Measurements from ENCODE around the gene RAD52.
A peak's percentile ranks its signal among the peaks of the same experiment; 100 is the strongest.
"Not testable (repeated sequence)": the region's sequence is repeated elsewhere in the genome, so short reads cannot be mapped to it uniquely, and the experiment has no call there.

The RAD52 gene

GRCh38 chr12:955939-956338 lies 6.4 kb upstream of the RAD52 start:
- Histone ChIP-seq H3K4me1 (ENCODE audit: control insufficient read depth, low read depth, low read length) (peaks cover 5% of the 10 kb centered on the region), H3K27me3 (ENCODE audit: control insufficient read depth, insufficient read depth, low read length) (no peaks in the 10 kb centered on the region), H3K9me3 (ENCODE audit: control insufficient read depth, low read depth, low read length) (no peaks in the 10 kb centered on the region), H3K4me3 (ENCODE audit: low read length) (no peak overlapping the region), H3K9ac (ENCODE audit: low read length) (no peak overlapping the region), H3K36me3 (ENCODE audit: control insufficient read depth, low read depth, low read length) (no peaks in the 10 kb centered on the region), H3K27ac (ENCODE audit: low read length) (no peak overlapping the region)

- Histone ChIP-seq H3K4me1 (ENCODE audit: control insufficient read depth, low read depth, low read length) (peaks cover 5% of the 10 kb centered on the region), H3K27ac (ENCODE audit: low read length) (no peak overlapping the region), H3K9me3 (ENCODE audit: control insufficient read depth, low read depth, low read length) (no peaks in the 10 kb centered on the region), H3K4me3 (ENCODE audit: low read length) (no peak overlapping the region), H3K36me3 (ENCODE audit: control insufficient read depth, low read depth, low read length) (no peaks in the 10 kb centered on the region), H3K9ac (ENCODE audit: low read length) (no peak overlapping the region), H3K27me3 (ENCODE audit: control insufficient read depth, insufficient read depth, low read length) (no peaks in the 10 kb centered on the region)
These were observed 5.2 kb upstream of the RAD52 start for GRCh38 chr12:954741-955140.

- Histone ChIP-seq H3K9ac (ENCODE audit: low read length) (no peak overlapping the region), H3K9me3 (ENCODE audit: control insufficient read depth, low read depth, low read length) (no peaks in the 10 kb centered on the region), H3K27ac (ENCODE audit: low read length) (no peak overlapping the region), H3K4me1 (ENCODE audit: control insufficient read depth, low read depth, low read length) (peaks cover 4% of the 10 kb centered on the region), H3K27me3 (ENCODE audit: control insufficient read depth, insufficient read depth, low read length) (no peaks in the 10 kb centered on the region), H3K36me3 (ENCODE audit: control insufficient read depth, low read depth, low read length) (no peaks in the 10 kb centered on the region), H3K4me3 (ENCODE audit: low read length) (no peak overlapping the region)
These were observed 4.3 kb upstream of the RAD52 start for GRCh38 chr12:953776-954175.

- Histone ChIP-seq H3K9me3 (ENCODE audit: control insufficient read depth, low read depth, low read length) (no peaks in the 10 kb centered on the region), H3K27me3 (ENCODE audit: control insufficient read depth, insufficient read depth, low read length) (no peaks in the 10 kb centered on the region), H3K9ac (ENCODE audit: low read length) (no peak overlapping the region), H3K4me3 (ENCODE audit: low read length) (no peak overlapping the region), H3K27ac (ENCODE audit: low read length) (no peak overlapping the region), H3K4me1 (ENCODE audit: control insufficient read depth, low read depth, low read length) (no peaks in the 10 kb centered on the region), H3K36me3 (ENCODE audit: control insufficient read depth, low read depth, low read length) (no peaks in the 10 kb centered on the region)
These were observed 1.7 kb upstream of the RAD52 start for GRCh38 chr12:951176-951575.

GRCh38 chr12:948238-948637 lies 1.3 kb downstream of the RAD52 start:
- Histone ChIP-seq H3K27ac (ENCODE audit: low read length) (no peak overlapping the region), H3K9me3 (ENCODE audit: control insufficient read depth, low read depth, low read length) (no peaks in the 10 kb centered on the region), H3K9ac (ENCODE audit: low read length) (peak overlapping the region; percentile 88), H3K27me3 (ENCODE audit: control insufficient read depth, insufficient read depth, low read length) (no peaks in the 10 kb centered on the region), H3K36me3 (ENCODE audit: control insufficient read depth, low read depth, low read length) (peaks cover 3% of the 10 kb centered on the region), H3K4me3 (ENCODE audit: low read length) (peak overlapping the region; percentile 92), H3K4me1 (ENCODE audit: control insufficient read depth, low read depth, low read length) (no peaks in the 10 kb centered on the region)

- H3K27me3 ChIP-seq (ENCODE audit: control insufficient read depth, insufficient read depth, low read length) = no peaks in the 10 kb centered on the region
- peaks cover 7% of the 10 kb centered on the region for H3K36me3 ChIP-seq (ENCODE audit: control insufficient read depth, low read depth, low read length)
- no peak overlapping the region for H3K9ac ChIP-seq (ENCODE audit: low read length)
- no peak overlapping the region for H3K4me3 ChIP-seq (ENCODE audit: low read length)
- H3K4me1 ChIP-seq (ENCODE audit: control insufficient read depth, low read depth, low read length) = no peaks in the 10 kb centered on the region
- no peaks in the 10 kb centered on the region for H3K9me3 ChIP-seq (ENCODE audit: control insufficient read depth, low read depth, low read length)
- no peak overlapping the region for H3K27ac ChIP-seq (ENCODE audit: low read length)
These were observed 2.9 kb downstream of the RAD52 start for GRCh38 chr12:946631-947030.

- no peaks in the 10 kb centered on the region for H3K9me3 ChIP-seq (ENCODE audit: control insufficient read depth, low read depth, low read length)
- H3K9ac ChIP-seq (ENCODE audit: low read length) = no peak overlapping the region
- H3K4me1 ChIP-seq (ENCODE audit: control insufficient read depth, low read depth, low read length) = no peaks in the 10 kb centered on the region
- no peak overlapping the region for H3K27ac ChIP-seq (ENCODE audit: low read length)
- H3K27me3 ChIP-seq (ENCODE audit: control insufficient read depth, insufficient read depth, low read length) = no peaks in the 10 kb centered on the region
- H3K36me3 ChIP-seq (ENCODE audit: control insufficient read depth, low read depth, low read length) = peaks cover 7% of the 10 kb centered on the region
- no peak overlapping the region for H3K4me3 ChIP-seq (ENCODE audit: low read length)
These were observed 3.3 kb downstream of the RAD52 start for GRCh38 chr12:946212-946611.

- H3K4me3 ChIP-seq (ENCODE audit: low read length) = no peak overlapping the region
- no peaks in the 10 kb centered on the region for H3K4me1 ChIP-seq (ENCODE audit: control insufficient read depth, low read depth, low read length)
- no peaks in the 10 kb centered on the region for H3K9me3 ChIP-seq (ENCODE audit: control insufficient read depth, low read depth, low read length)
- H3K27ac ChIP-seq (ENCODE audit: low read length) = no peak overlapping the region
- no peaks in the 10 kb centered on the region for H3K27me3 ChIP-seq (ENCODE audit: control insufficient read depth, insufficient read depth, low read length)
- no peak overlapping the region for H3K9ac ChIP-seq (ENCODE audit: low read length)
- peaks cover 7% of the 10 kb centered on the region for H3K36me3 ChIP-seq (ENCODE audit: control insufficient read depth, low read depth, low read length)
These were observed 5.3 kb downstream of the RAD52 start for GRCh38 chr12:944211-944610.

GRCh38 chr12:943051-943450 lies 6.4 kb downstream of the RAD52 start:
- Histone ChIP-seq H3K4me1 (ENCODE audit: control insufficient read depth, low read depth, low read length) (no peaks in the 10 kb centered on the region), H3K27ac (ENCODE audit: low read length) (no peak overlapping the region), H3K9ac (ENCODE audit: low read length) (no peak overlapping the region), H3K27me3 (ENCODE audit: control insufficient read depth, insufficient read depth, low read length) (no peaks in the 10 kb centered on the region), H3K4me3 (ENCODE audit: low read length) (no peak overlapping the region), H3K36me3 (ENCODE audit: control insufficient read depth, low read depth, low read length) (peaks cover 11% of the 10 kb centered on the region), H3K9me3 (ENCODE audit: control insufficient read depth, low read depth, low read length) (no peaks in the 10 kb centered on the region)

- Histone ChIP-seq H3K9ac (ENCODE audit: low read length) (no peak overlapping the region), H3K4me3 (ENCODE audit: low read length) (no peak overlapping the region), H3K36me3 (ENCODE audit: control insufficient read depth, low read depth, low read length) (peaks cover 13% of the 10 kb centered on the region), H3K4me1 (ENCODE audit: control insufficient read depth, low read depth, low read length) (no peaks in the 10 kb centered on the region), H3K27ac (ENCODE audit: low read length) (no peak overlapping the region), H3K27me3 (ENCODE audit: control insufficient read depth, insufficient read depth, low read length) (no peaks in the 10 kb centered on the region), H3K9me3 (ENCODE audit: control insufficient read depth, low read depth, low read length) (no peaks in the 10 kb centered on the region)
These were observed 10.7 kb downstream of the RAD52 start for GRCh38 chr12:938810-939209.

GRCh38 chr12:936377-937345 lies 12.8 kb downstream of the RAD52 start:
- no peaks in the 10 kb centered on the region for H3K27me3 ChIP-seq (ENCODE audit: control insufficient read depth, insufficient read depth, low read length)
- no peak overlapping the region for H3K4me3 ChIP-seq (ENCODE audit: low read length)
- H3K27ac ChIP-seq (ENCODE audit: low read length) = no peak overlapping the region
- no peaks in the 10 kb centered on the region for H3K4me1 ChIP-seq (ENCODE audit: control insufficient read depth, low read depth, low read length)
- peaks cover 13% of the 10 kb centered on the region for H3K36me3 ChIP-seq (ENCODE audit: control insufficient read depth, low read depth, low read length)
- no peak overlapping the region for H3K9ac ChIP-seq (ENCODE audit: low read length)
- no peaks in the 10 kb centered on the region for H3K9me3 ChIP-seq (ENCODE audit: control insufficient read depth, low read depth, low read length)

- H3K36me3 ChIP-seq (ENCODE audit: control insufficient read depth, low read depth, low read length) = peaks cover 20% of the 10 kb centered on the region
- not testable (repeated sequence) for H3K9me3 ChIP-seq (ENCODE audit: control insufficient read depth, low read depth, low read length); H3K27me3 ChIP-seq (ENCODE audit: control insufficient read depth, insufficient read depth, low read length); H3K4me3 ChIP-seq (ENCODE audit: low read length); H3K9ac ChIP-seq (ENCODE audit: low read length); H3K4me1 ChIP-seq (ENCODE audit: control insufficient read depth, low read depth, low read length); H3K27ac ChIP-seq (ENCODE audit: low read length)
These were observed 13.6 kb downstream of the RAD52 start for GRCh38 chr12:935891-936290.

Measured in iPS-18a (cell line).